Body of pancreas (tissue), 4 donors: ENCODE results near the gene ATP2B2.

Experiments
- CTCF ChIP-seq, 7 experiments: fragments of 450-650 bp in 4 of 7; fragments of 200-600 bp in 3 of 7; sonication (generic) in 3 of 7; IDR thresholded peaks; one replicate each; pipeline ENCODE4 v1.5.1; 2016 to 2019; ENCODE audit warnings: antibody characterized with exemption in 7 of 7
- POLR2A ChIP-seq, 3 donors: fragments of 450-650 bp; IDR thresholded peaks; one replicate each; pipeline ENCODE4 v1.6.1; 2016; ENCODE audit warnings: antibody characterized with exemption in 3 of 3, mild to moderate bottlenecking in 2 of 3

- TF ChIP-seq CTCF (IDR thresholded peaks at IDR 0.05) (no peak), POLR2A (IDR thresholded peaks at IDR 0.05) (no peak)
These were observed 54.6 kb downstream of the ATP2B2 start for GRCh38 chr3:10450494-10451440.
